Measurements from ENCODE around the gene MACROD2.
"Not testable (repeated sequence)": the region's sequence is repeated elsewhere in the genome, so short reads cannot be mapped to it uniquely, and the experiment has no call there.

The MACROD2 gene

GRCh38 chr20:14979453-14979986 is 984.2 kb downstream of the MACROD2 start:
- DNase-seq = no peak
- in situ Hi-C loops (cut with HindIII; ENCODE audit: low pct_ligation_motif_present, low pct_unique_long_range_greater_than_20kb, low sequenced_read_pairs) = no loop called here

DNA sequence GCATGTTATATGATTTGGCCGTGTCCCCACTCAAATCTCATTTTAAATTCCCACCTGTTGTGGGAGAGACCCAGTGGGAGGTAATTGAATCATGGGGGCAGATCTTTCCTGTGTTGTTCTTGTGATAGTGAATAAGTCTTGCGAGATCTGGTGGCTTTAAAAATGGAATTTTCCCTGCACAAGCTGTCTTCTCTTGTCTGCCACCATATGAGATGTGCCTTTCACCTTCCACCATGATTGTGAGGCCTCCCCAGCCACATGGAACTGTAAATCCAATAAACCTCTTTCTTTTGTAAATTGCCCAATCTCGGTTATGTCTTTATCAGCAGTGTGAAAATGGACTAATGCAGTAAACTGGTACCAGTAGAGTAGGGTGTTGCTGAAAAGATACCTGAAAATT is 986.2 kb downstream of the MACROD2 start:
- in situ Hi-C loops (cut with HindIII; ENCODE audit: low pct_ligation_motif_present, low pct_unique_long_range_greater_than_20kb, low sequenced_read_pairs); DNase-seq: not testable (repeated sequence)

GRCh38 chr20:14982324-14982723 is 987.0 kb downstream of the MACROD2 start:
- in situ Hi-C loops (cut with HindIII; ENCODE audit: low pct_ligation_motif_present, low pct_unique_long_range_greater_than_20kb, low sequenced_read_pairs); DNase-seq: not testable (repeated sequence)

DNA sequence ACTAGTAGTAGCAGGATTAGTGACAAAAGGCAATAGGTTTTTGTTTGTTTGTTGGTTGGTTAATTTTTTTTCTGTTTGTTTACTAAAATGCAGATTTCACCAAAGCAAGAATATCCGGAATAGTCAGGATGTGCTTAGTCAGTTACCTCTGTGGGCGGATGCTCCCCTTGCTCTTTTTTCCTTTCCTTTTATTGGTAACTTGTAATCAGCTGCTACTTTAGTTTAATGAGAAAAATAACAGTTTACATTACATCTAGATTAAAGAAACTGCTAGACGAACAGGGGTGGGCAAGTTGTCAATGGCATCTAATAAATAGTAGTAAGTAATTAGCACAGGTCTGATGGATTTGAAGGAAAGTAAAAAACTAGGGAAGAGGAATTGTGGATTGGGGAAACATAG is 989.0 kb downstream of the MACROD2 start:
- DNase-seq = no peak
- in situ Hi-C loops (cut with HindIII; ENCODE audit: low pct_ligation_motif_present, low pct_unique_long_range_greater_than_20kb, low sequenced_read_pairs) = no loop called here

- in situ Hi-C loops (cut with HindIII; ENCODE audit: low pct_ligation_motif_present, low pct_unique_long_range_greater_than_20kb, low sequenced_read_pairs) = no loop called here
- no peak for DNase-seq
Observed at GRCh38 chr20:14984768-14985622, 989.7 kb downstream of the MACROD2 start.

GRCh38 chr20:14986026-14986655 is 990.8 kb downstream of the MACROD2 start:
- DNase-seq = peak; percentile 31
- in situ Hi-C loops (cut with HindIII; ENCODE audit: low pct_ligation_motif_present, low pct_unique_long_range_greater_than_20kb, low sequenced_read_pairs) = no loop called here

- in situ Hi-C loops (cut with HindIII; ENCODE audit: low pct_ligation_motif_present, low pct_unique_long_range_greater_than_20kb, low sequenced_read_pairs) = no loop called here
- DNase-seq = no peak
Observed at GRCh38 chr20:14986656-14987055, 991.3 kb downstream of the MACROD2 start.

DNA sequence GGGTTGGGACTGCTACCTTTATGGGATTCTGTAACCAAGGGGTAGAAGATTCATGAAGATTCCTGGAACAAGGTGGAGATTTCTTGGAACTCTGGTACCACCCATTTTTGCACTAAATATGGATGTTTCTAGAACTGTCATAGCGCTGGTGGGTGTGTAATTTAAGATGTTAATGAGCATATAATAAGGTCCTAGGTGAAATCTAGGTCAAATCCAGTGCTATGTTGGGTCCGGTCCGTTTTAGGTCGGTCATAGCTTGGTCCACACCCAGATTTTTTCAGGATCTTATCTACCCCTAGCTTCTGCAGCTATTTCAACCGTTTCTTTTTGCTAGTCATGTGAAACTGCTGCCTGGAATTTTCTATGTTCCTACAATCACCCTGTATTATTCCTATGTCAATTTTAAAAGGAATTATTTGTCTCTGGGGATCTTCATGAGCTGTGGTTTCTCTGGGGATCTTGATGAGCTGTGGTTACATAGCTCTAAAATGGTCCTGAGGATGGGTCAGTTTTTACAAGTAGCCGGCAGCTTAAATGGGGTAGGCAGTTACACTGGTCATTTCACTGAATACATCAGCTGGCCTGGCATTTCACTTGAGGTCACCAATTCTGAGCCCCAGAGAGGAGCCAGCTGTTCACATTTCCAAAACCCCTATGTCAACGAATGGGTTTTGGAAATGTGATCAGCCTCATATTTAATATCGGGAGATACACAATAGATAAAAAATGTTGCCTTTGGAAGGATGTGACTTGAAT is 994.4 kb downstream of the MACROD2 start:
- in situ Hi-C loops (cut with HindIII; ENCODE audit: low pct_ligation_motif_present, low pct_unique_long_range_greater_than_20kb, low sequenced_read_pairs) = no loop called here
- DNase-seq = no peak

DNA sequence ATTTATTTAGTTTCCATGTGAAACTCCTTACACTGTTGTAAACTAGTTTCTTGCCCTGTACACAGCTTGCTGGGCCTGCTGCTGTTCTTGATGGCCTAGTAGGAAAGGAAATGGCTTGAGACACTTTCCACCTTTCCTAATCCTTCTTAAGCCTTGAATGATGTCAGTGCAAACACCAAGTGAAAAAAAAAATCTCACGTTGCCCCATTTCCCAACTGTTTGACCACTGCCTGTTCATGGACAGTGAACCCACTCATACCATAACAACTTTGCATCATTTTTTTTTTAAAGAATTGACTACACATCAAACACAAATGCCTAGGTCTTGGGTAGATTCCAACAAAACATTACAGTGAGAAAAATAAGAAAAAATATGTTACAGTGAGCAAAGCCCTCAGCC is 995.7 kb downstream of the MACROD2 start:
- in situ Hi-C loops (cut with HindIII; ENCODE audit: low pct_ligation_motif_present, low pct_unique_long_range_greater_than_20kb, low sequenced_read_pairs) = no loop called here
- DNase-seq = no peak

DNA sequence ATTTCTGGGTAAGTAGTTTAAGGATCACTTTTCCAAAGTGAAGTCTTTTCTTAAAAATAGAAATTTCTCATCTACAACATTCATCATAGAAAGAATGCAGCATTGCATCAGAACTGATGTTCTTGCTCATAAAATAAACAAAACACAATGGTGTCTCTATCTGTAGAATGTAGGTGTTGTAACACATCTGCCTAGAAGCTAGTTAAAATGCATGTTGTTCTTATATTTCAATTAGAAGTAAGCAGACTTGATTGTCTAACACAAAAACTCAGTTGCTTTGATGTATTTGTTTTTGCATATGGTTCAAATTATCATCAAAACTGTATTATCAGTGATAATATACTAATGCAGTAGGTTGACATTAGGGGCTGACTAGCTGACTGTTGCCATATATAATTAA is 996.8 kb downstream of the MACROD2 start:
- DNase-seq = no peak
- in situ Hi-C loops (cut with HindIII; ENCODE audit: low pct_ligation_motif_present, low pct_unique_long_range_greater_than_20kb, low sequenced_read_pairs) = no loop called here

GRCh38 chr20:14992961-14993360 is 997.6 kb downstream of the MACROD2 start:
- DNase-seq = no peak
- in situ Hi-C loops (cut with HindIII; ENCODE audit: low pct_ligation_motif_present, low pct_unique_long_range_greater_than_20kb, low sequenced_read_pairs) = no loop called here

DNA sequence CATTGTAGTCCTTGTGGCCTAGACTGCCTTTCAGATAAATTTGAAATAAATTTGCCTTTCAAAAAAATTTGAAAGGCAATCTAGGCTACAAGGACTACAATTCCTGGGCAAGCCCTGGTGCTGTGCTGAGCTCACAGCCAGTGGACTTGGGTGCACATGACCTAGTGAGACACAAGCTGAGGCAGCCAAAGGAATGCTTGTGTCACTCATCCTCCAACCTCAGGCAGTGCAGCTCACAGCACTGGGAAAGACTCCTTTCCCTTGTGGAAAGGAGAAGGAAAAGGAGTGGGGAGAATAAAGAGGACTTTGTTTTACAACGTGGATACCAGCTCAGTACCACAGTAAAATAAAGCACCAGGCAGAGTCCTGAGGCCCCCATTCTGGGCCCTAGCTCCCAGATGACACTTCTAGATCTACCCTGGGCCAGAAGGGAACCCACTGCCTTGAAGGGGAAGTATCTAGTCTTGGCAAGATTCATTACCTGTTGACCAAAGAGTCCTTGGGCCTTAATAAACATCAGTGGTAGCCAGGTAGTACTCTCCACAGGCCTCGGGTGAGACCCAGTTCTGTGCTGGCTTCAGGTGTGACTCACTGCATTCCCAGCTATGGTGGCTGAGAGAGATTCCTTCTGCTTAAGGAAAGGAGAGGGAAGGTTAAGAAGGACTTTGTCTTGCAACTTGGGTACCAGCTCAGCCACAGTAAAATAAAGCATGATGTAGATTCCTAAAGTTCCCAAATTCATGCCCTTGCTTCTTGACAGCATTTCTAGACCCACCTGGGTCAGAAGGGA is 1001.8 kb downstream of the MACROD2 start:
- DNase-seq = peak; percentile 2
- in situ Hi-C loops (cut with HindIII; ENCODE audit: low pct_ligation_motif_present, low pct_unique_long_range_greater_than_20kb, low sequenced_read_pairs) = no loop called here

DNA sequence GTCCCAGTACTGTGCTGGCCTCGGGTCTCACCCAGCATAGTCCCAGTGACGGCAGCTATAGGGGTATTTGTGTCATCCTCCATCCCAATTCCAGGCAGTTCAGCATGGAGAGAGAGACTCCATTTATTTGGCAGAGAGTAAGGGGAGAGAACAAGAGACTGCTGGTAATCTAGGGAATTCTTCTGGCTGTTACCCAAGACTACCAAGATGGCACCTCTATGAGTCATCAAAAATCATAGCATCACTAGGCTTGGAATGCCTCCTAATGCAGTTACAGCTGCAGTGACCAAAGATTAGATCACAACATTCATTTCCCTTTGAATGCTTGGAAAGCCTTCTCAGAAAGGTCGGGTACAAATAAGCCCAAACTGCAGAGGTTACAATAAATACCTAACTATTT is 1002.5 kb downstream of the MACROD2 start:
- DNase-seq = peak; percentile 60
- in situ Hi-C loops (cut with HindIII; ENCODE audit: low pct_ligation_motif_present, low pct_unique_long_range_greater_than_20kb, low sequenced_read_pairs) = no loop called here

DNA sequence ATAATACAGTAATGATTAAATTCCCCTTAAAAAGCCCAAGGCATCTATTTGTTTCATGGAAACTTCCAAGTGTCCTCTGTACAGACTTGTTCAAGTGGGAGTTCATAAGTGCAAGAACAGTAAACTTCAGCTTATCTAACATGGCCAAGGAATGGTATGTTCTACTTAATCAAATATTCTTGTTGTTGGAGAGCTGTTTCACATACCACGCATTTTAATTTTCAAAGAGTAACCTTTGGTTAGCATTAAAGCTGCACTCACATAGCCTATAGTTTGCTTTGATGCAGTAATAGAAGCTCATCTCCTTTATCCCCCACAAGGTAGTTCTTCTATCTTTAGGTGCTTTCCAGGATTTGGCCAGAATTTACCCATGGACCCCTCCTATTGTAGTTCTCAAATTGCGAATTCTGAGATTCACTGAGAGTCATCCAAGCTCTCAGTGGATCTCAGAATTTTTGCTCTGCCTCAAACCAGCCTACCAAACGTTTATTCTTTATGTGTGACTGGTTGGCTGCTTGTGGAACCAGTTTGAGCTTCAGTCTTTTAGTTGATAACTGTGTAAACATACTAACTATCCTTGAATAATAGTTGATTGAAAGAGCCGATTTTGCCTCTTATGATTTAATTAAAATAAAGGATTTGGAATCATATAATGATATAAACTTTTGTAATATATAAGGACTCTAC is 1010.1 kb downstream of the MACROD2 start:
- in situ Hi-C loops (cut with HindIII; ENCODE audit: low pct_ligation_motif_present, low pct_unique_long_range_greater_than_20kb, low sequenced_read_pairs) = no loop called here
- DNase-seq = no peak

- in situ Hi-C loops (cut with HindIII; ENCODE audit: low pct_ligation_motif_present, low pct_unique_long_range_greater_than_20kb, low sequenced_read_pairs) = no loop called here
- no peak for DNase-seq
Observed at GRCh38 chr20:15011631-15012030, 1016.3 kb downstream of the MACROD2 start.

- in situ Hi-C loops (cut with HindIII; ENCODE audit: low pct_ligation_motif_present, low pct_unique_long_range_greater_than_20kb, low sequenced_read_pairs) = no loop called here
- DNase-seq = no peak
Observed at GRCh38 chr20:15012566-15012965, 1017.2 kb downstream of the MACROD2 start.

DNA sequence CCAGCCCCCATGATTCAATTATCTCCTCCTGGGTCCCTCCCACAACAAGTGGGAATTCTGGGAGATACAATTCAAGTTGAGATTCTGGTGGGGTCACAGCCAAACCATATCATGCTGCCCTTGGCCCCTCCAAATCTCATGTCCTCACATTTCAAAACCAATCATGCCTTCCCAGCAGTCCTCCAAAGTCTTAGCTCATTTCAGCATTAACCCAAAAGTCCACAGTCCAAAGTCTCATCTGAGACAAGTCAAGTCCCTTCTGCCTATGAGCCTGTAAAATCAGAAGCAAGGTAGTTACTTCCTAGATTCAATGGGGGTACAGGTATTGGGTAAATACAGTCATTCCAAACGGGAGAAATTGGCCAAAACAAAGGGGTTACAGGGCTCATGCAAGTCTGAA is 1021.6 kb downstream of the MACROD2 start:
- DNase-seq; in situ Hi-C loops (cut with HindIII; ENCODE audit: low pct_ligation_motif_present, low pct_unique_long_range_greater_than_20kb, low sequenced_read_pairs): not testable (repeated sequence)

DNA sequence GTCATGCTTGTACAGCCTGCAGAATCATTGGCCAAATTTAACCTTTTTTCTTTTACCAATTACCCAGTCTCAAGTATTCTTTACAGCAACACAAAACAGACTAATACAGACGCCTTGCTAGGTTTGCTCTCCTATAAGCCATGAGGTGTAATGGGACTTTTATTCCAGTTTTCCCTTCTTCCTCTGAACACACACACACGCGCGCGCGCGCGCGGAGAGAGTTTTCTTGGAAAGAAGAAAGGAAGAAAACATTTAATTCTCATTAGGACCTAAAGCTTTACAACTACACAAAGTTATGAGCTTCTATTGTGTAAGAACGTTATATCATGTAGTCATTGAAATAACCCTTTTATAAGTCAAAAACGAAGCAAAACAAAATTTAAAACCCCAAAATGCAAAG is 1023.6 kb downstream of the MACROD2 start:
- DNase-seq = no peak
- in situ Hi-C loops (cut with HindIII; ENCODE audit: low pct_ligation_motif_present, low pct_unique_long_range_greater_than_20kb, low sequenced_read_pairs) = no loop called here

Data from ACHN (cell line).